Transverse colon (tissue), 4 donors: Measurements from ENCODE around the gene GGT5. TPM values are rescaled to one million over a fixed set of nuclear protein-coding genes. Genes with fewer than 3 reads are reported as not detected.
"Not testable (repeated sequence)": the region's sequence is repeated elsewhere in the genome, so short reads cannot be mapped to it uniquely, and the experiment has no call there.

Experiments
- DNase-seq: peaks from one replicate; pipeline ENCODE4 v3.0.0-alpha.2; 2019
- H3K27ac ChIP-seq, 4 donors: fragments of 200-600 bp; sonication (generic); 2 replicates each; pipeline ENCODE4 v1.5.1; 2016 to 2018; ENCODE audit warnings: inconsistent platforms in 4 of 4
- H3K27me3 ChIP-seq: fragments of 200-600 bp; sonication (generic); 2 replicates; pipeline ENCODE4 v1.5.1; 2017; ENCODE audit warnings: inconsistent platforms
- H3K36me3 ChIP-seq, 4 donors: fragments of 200-600 bp; sonication (generic); 2 replicates each; pipeline ENCODE4 v1.5.1; 2017 to 2019; ENCODE audit warnings: inconsistent platforms in 4 of 4
- H3K4me1 ChIP-seq, 4 donors: fragments of 200-600 bp; sonication (generic); 2 replicates each; pipeline ENCODE4 v1.5.1; 2017 to 2020; ENCODE audit warnings: inconsistent platforms in 4 of 4
- H3K4me3 ChIP-seq, 4 donors: fragments of 200-600 bp; sonication (generic); 1 replicate in 1 of 4; 2 replicates in 3 of 4; pipeline versions ENCODE4 v1.5.1 to v1.6.1; 2017 to 2019; ENCODE audit warnings: inconsistent platforms in 4 of 4
- H3K9me3 ChIP-seq, 2 donors: fragments of 200-600 bp; sonication (generic); 2 replicates each; pipeline ENCODE4 v1.5.1; 2017 to 2019; ENCODE audit warnings: inconsistent platforms in 2 of 2
- CTCF ChIP-seq, 5 experiments: fragments of 200-600 bp in 3 of 5; fragments of 450-650 bp in 2 of 5; sonication (generic) in 3 of 5; IDR thresholded peaks; 1 replicate in 2 of 5; 2 replicates in 3 of 5; pipeline ENCODE4 v1.5.1; 2016 to 2017; ENCODE audit warnings: antibody characterized with exemption in 5 of 5, inconsistent platforms in 3 of 5, mild to moderate bottlenecking in 2 of 5, moderate library complexity in 1 of 5
- EP300 ChIP-seq: sonication (generic); formaldehyde crosslinking; IDR thresholded peaks from one replicate; pipeline ENCODE4 v1.6.1; 2017; ENCODE audit warnings: antibody characterized with exemption, low read depth
- POLR2A ChIP-seq: fragments of 450-650 bp; IDR thresholded peaks from one replicate; pipeline ENCODE4 v1.6.1; 2016; ENCODE audit warnings: antibody characterized with exemption, mild to moderate bottlenecking, moderate library complexity
- POLR2AphosphoS5 ChIP-seq, 3 donors: sonication (generic); formaldehyde crosslinking; IDR thresholded peaks; one replicate each; pipeline ENCODE4 v1.6.1; 2016; ENCODE audit warnings: antibody characterized with exemption in 3 of 3
- WGBS, 2 donors: methylation state at CpG; one replicate each; pipeline ENCODE4 v1.1.5; 2018; ENCODE audit warnings: low coverage in 1 of 2; 5-methylcytosine and 5-hydroxymethylcytosine counted together
- in situ Hi-C, 4 donors: fragments of 200-750 bp; cut with MboI; loops; one replicate each; pipeline versions ENCODE4 v1.15.0 to v1.15.1; 2017; ENCODE audit warnings: low sequenced_read_pairs in 3 of 4, low pct_ligation_motif_present in 1 of 4, low pct_unique_long_range_greater_than_20kb in 1 of 4
- intact Hi-C: fragments of 100-400 bp; cut with DNase I; formaldehyde crosslinking; loops from one replicate; pipeline ENCODE4 v1.15.1; 2023; ENCODE audit warnings: low total_unique reads
- total RNA-seq, 4 donors: library from RNA; depleted of rRNA; stranded (reverse); fragments of >200 nt; gene quantifications; one replicate each; pipeline ENCODE4 v1.1.0, GENCODE V29; 2016

GGT5 gene
- total RNA-seq, 4 donors from 2014 or later: 4.1 to 15.4 (median 9.1) TPM

GRCh38 chr22:24183321-24184031, 61.4 kb downstream of the GGT5 start:
- 78% methylated on average over 23 of the region's 24 CpGs; no CpG with 5 or more reads in 1 of the 2 donors for WGBS, 2 donors
- Histone ChIP-seq H3K27ac (no peak overlapping the region), H3K36me3 (no peaks in the 10 kb centered on the region), H3K4me1 (peaks cover 11 to 19% (median 13%) of the 10 kb centered on the region in 4 donors), H3K9me3 (no peaks in the 10 kb centered on the region), H3K4me3 (no peak overlapping the region), H3K27me3 (no peaks in the 10 kb centered on the region)
- intact Hi-C loops: no loop called here
- DNase-seq: no peak
- TF ChIP-seq POLR2AphosphoS5 (IDR thresholded peaks at IDR 0.05): no peak
- no peak for TF ChIP-seq POLR2A
- no peak for TF ChIP-seq CTCF (IDR thresholded peaks at IDR 0.05)
- TF ChIP-seq EP300: no peak
- in situ Hi-C loops: no loop called here

GRCh38 chr22:24182900-24183246, 62.0 kb downstream of the GGT5 start:
- H3K27me3 ChIP-seq, H3K9me3 ChIP-seq, H3K36me3 ChIP-seq, H3K4me3 ChIP-seq, intact Hi-C loops, H3K27ac ChIP-seq, DNase-seq, in situ Hi-C loops: not testable (repeated sequence)
- 90% methylated on average over 7 of the region's 11 CpGs; no CpG with 5 or more reads in 1 of the 2 donors for WGBS, 2 donors
- peaks cover 11 to 19% (median 13%) of the 10 kb centered on the region in 4 donors for H3K4me1 ChIP-seq
- peak in 1 of 5 experiments; percentile 0 for TF ChIP-seq CTCF (IDR thresholded peaks at IDR 0.05)

GRCh38 chr22:24181996-24182899, 62.6 kb downstream of the GGT5 start:
- Histone ChIP-seq H3K27ac (peak overlapping the region in 3 of 4 donors; percentile 25 to 65 (median 45)), H3K4me1 (peaks cover 11 to 19% (median 15%) of the 10 kb centered on the region in 4 donors), H3K4me3 (no peak overlapping the region), H3K9me3 (no peaks in the 10 kb centered on the region), H3K36me3 (no peaks in the 10 kb centered on the region), H3K27me3 (no peaks in the 10 kb centered on the region)
- TF ChIP-seq POLR2A: no peak
- peak in 2 of 5 experiments; percentile 8 to 15 for TF ChIP-seq CTCF (IDR thresholded peaks at IDR 0.05)
- intact Hi-C loops (no loop called here), in situ Hi-C loops (no loop called here)
- DNase-seq: no peak
- WGBS, 2 donors: 77% methylated on average over 20 of the region's 20 CpGs; no CpG with 5 or more reads in 1 of the 2 donors
